ENCODE data around the gene SEMA4D. TPM values are rescaled to one million over a fixed set of nuclear protein-coding genes. Genes with fewer than 3 reads are reported as not detected.

Gene SEMA4D
- total and polyA plus RNA-seq, 9 of the 15 experiments (the other 6 are each of a cell fraction or from before 2014, with no cell fraction given), result 0.38 to 5.1 (median 1.8) TPM

DNA sequence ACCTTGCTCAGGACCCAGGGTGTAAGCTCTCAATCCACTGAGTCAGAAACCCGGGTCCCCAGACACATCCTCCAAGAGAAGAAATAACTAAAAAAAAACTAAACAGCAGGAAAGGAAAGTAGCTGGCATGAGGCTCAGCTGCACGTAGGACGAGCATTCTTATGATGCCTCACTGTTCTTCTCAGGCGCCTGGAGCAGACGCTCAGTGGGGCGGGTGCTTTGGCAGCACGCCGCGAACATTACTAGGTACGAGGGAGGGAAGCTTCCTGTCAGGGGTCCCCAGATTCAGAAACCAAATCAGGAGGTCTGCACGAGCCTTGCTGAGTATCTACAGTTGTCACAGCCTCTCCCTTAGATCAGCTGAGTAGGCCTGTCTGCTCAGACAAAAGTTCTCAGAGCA is 93.8 kb downstream of the SEMA4D start (continued):
- TF ChIP-seq ZNF324 (CRISPR knock-in tag; IDR thresholded peaks at IDR 0.05) (no peak), NR3C1 (CRISPR knock-in tag; IDR thresholded peaks at IDR 0.05) (no peak), HDAC2 (IDR thresholded peaks at IDR 0.05) (no peak), NR2C1 (IDR thresholded peaks at IDR 0.05) (no peak), NR2C1 (tag; IDR thresholded peaks at IDR 0.05) (no peak)
- TF ChIP-seq, protein P1, sequence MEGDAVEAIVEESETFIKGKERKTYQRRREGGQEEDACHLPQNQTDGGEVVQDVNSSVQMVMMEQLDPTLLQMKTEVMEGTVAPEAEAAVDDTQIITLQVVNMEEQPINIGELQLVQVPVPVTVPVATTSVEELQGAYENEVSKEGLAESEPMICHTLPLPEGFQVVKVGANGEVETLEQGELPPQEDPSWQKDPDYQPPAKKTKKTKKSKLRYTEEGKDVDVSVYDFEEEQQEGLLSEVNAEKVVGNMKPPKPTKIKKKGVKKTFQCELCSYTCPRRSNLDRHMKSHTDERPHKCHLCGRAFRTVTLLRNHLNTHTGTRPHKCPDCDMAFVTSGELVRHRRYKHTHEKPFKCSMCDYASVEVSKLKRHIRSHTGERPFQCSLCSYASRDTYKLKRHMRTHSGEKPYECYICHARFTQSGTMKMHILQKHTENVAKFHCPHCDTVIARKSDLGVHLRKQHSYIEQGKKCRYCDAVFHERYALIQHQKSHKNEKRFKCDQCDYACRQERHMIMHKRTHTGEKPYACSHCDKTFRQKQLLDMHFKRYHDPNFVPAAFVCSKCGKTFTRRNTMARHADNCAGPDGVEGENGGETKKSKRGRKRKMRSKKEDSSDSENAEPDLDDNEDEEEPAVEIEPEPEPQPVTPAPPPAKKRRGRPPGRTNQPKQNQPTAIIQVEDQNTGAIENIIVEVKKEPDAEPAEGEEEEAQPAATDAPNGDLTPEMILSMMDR (IDR thresholded peaks at IDR 0.05 in 2 of 3, conservative IDR thresholded peaks at IDR 0.05 in 1 of 3; ENCODE audit: insufficient read depth in 2 of 3, low read depth in 1 of 3, low read length in 3 of 3), result no peak

GRCh38 chr9:89402695-89403427 is 95.1 kb downstream of the SEMA4D start:
- WGBS (ENCODE audit: insufficient coverage, low coverage, missing lambda C conversion rate), result 5% methylated on average over 13 of the region's 14 CpGs
- Histone ChIP-seq H3K9me3 (replicated peaks; ENCODE audit: control insufficient read depth, insufficient read depth, low read depth, low read length) (no peaks in the 10 kb centered on the region), H3K27me3 (ENCODE audit: control insufficient read depth in 2 of 2, insufficient read depth in 2 of 2, low read length in 2 of 2) (peaks cover 0 to 45% of the 10 kb centered on the region in 2 experiments; a peak in 4 of 5 replicates), H3K36me3 (ENCODE audit: control insufficient read depth, insufficient read depth, low read length) (no peaks in the 10 kb centered on the region), H3K4me2 (ENCODE audit: insufficient read depth, low read length) (no peak overlapping the region), H4K20me1 (replicated peaks; ENCODE audit: control insufficient read depth, insufficient read depth, low read length) (no peaks in the 10 kb centered on the region), H3K9ac (ENCODE audit: insufficient read depth in 1 of 2, low read depth in 2 of 2, low read length in 2 of 2) (no peak overlapping the region), H3K4me3 (no peak overlapping the region), H3K9me1 (ENCODE audit: control insufficient read depth, insufficient read depth, low read length) (no peaks in the 10 kb centered on the region), H2AFZ (ENCODE audit: low read depth, low read length) (no peak overlapping the region), H3K27ac (ENCODE audit: extremely low read depth, low read depth, low read length) (no peak overlapping the region), H3K79me2 (ENCODE audit: control insufficient read depth, insufficient read depth, low read length) (no peaks in the 10 kb centered on the region), H3K4me1 (replicated peaks in 1 of 2; ENCODE audit: control insufficient read depth in 2 of 2, insufficient read depth in 2 of 2, low read length in 2 of 2) (no peaks in the 10 kb centered on the region)
- ChIA-PET POLR2A (no interaction called here), CTCF (ENCODE audit: low intra/inter-chr PET ratio) (no interaction called here)
- no peak for TF ChIP-seq EP300 (IDR thresholded peaks at IDR 0.05; ENCODE audit: low read length)
- DNase-seq (ENCODE audit: extremely low read depth in 1 of 4, low spot score in 3 of 4) (no peak), ATAC-seq (no peak), FAIRE-seq (no peak)
- no TSS peak for BruUV-seq (replicated peaks)
- intact Hi-C loops (cut with micrococcal nuclease) (no loop called here), in situ Hi-C loops (cut with MboI) (no loop called here)

All from K562 (cell line).